GDM1 (cell line): Measurements from ENCODE around the gene ALDOA.
"Not testable (repeated sequence)": the region's sequence is repeated elsewhere in the genome, so short reads cannot be mapped to it uniquely, and the experiment has no call there.

Experiments used
- DNase-seq: peaks from one replicate; lab custom pipeline; 2025; lab: John Stamatoyannopoulos, UW

Gene ALDOA

DNA sequence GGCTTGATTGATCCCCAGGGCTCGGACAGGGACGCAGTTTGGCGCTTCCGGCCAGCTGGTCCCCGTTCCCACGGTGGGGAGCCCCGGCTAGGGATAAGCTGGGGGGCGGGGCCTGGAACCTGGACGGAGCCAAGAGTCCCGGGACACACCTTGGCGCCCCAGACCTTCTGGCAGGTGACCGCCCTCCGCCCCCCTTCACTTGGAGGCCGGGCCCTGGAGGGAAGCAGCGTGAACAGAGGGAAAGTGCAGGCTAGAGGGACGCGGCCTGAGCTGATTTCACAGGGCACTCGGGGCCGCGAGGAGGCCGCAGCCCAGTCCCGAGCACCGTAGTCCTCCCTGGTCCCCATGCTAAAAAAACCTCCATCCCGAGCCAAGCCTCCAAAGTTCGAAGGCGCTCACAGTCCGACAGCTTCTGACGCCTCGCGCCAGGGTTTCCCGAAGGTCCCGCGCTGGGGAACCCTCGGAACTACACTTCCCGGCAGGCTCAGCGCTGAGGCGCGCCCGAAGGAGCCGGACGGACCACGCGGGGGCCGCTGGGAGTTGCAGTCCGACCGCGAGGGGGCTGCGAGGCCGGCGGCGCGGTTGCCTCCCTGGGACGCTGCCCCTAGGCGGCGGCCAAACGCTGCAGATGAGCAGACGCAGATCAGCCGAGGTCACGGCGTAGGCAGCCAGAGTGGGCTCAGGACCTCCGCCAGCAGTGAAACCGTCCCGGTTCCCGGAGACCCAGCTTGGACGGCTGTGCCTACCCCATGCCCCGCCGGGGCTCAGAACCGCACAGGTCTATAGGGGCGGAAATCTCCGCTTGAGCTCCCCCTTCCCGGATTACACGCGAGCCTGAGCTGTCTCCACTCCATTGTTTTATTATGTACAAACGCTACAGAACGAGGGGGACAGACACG is 26.2 kb downstream of the ALDOA start, which contains the start of gene TBX6:
TBX6 (minus strand) TSS at position 451 of the 899 bp plus-strand sequence. CDS start 731 bp downstream, outside the sequence.
- DNase-seq: peak; percentile 94

- peak; percentile 93 for DNase-seq
Measured at GRCh38 chr16:30092373-30093010, 26.9 kb downstream of the ALDOA start.

DNA sequence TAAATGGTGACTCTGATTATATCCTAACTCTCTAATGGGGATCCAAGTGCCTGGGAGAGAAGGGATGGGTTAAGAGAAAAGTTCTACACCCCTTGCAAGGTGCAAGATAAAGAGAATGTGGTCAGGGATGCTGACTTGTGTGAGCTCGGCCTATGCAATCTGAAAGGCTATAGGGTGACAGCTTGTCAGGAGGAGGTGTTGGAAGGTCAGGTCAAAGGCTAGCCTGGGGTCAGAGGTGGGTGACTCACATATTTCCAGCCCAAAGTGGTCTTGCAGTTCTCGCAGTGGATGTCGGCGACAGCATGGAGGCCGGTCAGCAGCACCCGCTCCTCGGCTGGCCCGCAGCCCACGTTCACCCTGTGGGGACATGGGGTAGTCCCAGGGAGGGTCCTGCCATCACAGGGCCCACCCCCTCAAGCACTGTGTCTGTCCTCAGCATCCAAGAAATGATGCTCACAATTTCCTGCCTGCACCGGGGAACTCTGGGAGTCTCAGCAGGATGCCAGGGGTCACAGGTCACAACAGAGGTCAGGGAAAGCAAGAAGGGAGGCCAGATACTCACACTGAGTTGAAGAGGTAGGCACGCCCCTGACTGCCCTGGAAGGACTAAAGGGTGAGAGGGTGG is 29.1 kb downstream of the ALDOA start:
- no peak for DNase-seq

DNA sequence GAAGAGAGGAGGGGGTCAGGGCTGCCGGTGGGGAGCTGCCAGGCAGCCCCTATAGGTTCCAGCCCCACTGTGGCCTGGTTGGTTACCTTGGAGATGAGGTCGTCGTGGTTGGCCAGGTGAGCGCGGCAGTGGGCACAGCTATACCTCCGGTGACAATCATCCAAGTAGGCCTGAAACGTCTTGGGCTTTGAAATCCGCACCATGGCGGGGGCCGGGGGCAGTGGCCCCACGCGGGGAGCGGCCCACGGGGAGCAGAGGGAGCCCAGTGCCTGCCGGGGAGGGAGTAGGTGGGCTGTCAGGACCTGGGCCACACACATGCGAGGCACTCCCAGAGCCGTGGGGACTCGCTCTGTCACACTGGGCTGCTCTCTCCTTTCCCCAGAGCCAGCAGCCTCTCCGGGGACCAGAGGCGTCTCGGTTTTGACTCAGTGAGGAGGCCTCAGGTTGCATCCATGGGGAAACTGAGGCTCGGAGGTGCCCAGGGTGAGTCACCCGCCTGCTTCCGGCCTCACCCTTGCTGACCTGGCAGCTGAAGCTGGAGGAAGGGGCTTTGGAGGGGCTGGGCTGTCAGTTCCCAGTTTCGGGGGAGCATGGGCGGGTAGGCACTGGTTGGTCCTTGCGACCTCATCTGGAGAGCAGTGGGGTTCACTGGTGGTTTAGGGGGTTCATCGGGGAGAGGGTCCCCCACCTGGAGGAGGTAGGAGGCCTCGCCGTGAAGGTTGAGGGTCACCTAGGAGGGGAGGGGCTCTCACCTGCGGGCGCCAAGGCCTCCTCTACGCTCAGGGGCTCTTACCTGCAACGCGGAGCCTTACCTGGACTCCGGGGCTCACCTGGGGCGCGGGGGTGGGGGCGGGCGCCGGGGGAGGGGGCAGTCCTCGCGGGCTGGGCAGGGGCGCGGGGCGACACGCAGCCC is 29.9 kb downstream of the ALDOA start:
- DNase-seq: no peak

DNA sequence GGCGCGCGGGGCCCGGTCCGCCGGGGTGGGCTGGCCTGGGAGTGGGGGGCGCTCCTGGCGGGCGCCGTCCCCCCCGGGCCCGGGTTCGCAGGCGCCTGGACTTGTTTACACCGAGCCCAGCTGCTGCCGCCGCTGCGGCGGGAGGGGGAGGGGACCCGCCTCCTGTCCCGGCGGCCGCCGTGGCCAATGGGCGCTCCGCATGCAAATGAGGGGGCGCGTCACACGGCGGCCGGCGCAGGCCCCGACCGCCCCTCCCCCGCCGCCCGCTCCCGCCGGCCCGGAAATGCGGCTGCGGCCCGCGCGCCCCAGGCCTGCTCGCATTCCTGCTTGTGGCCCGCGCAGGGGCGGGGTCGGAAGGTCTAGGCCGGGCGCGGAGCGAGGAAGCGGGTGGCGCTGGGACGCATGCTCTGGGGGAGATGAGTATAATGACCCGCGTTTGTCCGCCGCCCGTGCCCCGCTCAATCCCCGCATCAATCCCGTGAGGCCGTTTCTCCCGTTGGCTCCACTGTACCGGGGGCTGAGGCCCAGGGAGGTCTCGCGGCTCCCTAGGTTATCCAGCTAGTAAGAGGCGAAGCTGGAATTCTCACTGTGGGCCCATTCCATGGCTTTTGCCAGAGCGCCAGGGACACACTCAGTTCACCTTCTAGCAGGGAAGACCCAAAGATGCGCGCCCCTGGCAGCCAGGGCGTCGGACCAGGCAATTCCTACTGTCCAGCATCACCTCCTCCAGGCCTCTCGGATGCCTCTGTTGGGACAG is 30.7 kb downstream of the ALDOA start, which contains the start of gene YPEL3:
YPEL3 (minus strand) TSS at position 109 of the 757 bp plus-strand sequence. CDS start 731 bp downstream, outside the sequence.
- peak; percentile 91 for DNase-seq

DNA sequence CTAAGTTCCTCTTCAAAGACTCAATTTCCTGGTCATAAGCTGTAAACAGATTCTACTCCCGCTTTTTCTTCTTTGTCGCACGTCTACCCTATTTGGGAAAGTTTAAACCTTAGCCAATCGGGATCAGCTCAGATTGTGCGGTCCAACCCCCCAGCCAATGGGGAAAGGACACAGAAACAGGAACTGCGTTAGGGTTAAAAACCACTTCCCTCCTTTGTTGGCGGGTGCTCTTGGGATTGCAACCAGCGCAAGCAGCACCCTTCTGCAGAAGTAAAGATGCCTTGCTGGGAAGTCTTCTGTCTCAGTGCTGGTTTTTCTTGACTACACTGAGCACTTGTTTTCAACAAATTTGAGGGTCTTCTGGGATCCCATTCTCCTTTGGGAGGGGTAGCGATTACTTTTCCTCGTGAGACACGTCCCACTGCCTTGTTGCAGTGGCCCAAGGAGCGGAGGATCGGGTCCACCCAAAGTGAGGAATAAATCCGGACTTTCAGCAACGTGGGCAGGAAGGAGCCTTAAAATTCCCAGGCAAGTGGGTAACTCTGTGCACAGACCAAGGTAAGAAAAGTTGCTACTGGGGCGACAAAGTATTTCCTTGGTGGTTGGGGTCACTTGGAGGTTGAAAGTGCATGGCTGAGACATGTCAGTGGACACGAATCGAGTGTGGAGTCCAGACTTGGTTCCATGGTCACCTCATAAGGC is 31.5 kb downstream of the ALDOA start:
- DNase-seq: peak; percentile 10

DNA sequence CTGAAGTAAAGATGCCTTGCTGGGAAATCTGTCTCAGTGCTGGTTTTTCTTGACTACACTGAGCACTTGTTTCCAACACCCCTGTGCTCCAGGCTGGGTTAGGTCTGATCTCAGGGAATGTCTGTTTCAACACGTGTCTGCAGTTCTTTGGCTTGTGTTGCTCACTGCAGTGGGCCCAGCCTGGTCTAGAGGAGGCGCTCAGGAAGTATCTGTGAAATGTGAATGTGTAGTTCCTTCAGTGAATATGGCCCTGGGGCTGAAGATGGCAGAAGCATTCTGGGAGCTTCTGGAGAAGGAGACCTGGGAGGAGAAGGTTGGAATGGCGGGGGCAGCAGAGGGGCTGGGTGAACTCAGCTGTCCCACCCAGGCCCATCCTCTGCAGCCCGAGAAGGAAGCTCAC is 38.5 kb downstream of the ALDOA start:
- no peak for DNase-seq

DNA sequence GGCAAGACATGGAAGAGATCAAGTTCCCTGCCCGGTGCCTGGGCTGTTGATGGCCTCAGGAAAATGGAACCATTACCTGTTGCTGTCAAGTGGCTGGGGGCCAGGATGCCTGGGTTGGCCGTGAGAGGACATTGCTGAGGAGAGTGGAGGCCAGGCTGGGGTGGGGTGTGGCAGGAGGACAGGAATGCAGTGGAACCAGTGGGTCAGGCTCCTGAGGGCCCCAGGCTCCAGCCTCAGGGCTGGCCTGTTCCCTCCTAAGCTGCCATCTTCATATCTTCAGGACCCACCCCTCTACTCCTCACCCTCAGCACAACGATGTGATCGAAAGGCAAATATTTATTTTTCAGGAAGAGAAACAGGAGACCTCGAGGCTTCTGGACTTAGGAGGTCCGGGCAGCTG is 38.9 kb downstream of the ALDOA start:
- DNase-seq: no peak

DNA sequence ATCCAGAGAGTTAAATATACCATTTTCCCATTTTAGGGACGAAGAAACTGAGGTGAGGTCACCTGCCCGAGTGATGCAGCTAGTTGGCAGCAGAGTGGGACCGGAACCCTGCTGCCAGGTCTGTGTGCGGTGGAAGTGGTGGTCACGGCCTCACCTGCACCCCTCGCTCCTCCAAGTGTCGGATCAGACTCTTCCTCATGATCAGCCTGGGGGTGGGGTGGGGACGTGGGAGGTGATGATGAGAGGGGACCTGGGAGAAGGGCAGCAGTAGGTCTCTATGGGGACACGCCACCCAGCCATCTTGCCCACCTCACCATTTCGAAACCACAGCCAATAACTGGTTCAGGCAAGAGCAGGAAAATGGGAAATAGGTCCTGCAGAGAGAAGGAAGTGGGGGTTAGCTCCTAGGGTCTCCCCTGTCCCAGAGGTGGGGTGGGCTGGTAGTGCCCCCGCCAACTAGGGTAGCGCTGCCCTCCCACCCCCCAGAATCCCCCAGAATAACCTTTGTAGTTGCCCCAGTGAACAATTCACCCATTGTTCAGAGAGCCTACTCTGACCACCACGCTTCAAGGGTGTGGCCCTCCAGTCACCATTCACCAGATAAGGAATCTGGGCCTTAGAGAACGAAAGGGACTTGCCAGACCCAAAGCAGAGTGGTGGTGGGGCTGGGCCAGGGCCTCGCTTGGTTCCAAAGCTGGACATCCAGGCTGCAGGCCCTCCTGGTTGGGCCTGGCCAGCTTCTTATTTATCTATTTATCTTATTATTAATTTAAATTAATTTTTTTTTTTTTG is 42.7 kb downstream of the ALDOA start:
- DNase-seq: no peak

DNA sequence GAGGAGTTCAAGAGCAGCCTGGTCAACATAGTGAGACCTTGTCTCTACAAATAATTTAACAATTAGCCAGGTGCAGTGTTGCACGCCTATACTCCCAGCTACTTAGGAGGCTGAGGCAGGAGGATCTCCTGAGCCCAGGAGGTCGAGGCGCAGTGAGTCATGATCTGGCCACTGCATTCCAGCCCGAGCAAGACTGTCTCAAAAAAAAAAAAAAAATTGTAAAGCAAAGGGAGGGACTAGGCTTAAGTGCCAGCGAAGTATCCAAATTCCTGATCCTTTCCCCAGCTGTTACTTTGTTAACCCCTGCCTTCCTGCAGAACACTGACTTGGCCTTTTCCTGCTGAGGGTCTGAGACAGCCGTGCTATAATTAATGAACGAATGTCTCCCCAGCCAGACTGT is 45.1 kb downstream of the ALDOA start:
- DNase-seq: no peak

- DNase-seq: peak; percentile 24
Measured at GRCh38 chr16:30112197-30113030, 46.9 kb downstream of the ALDOA start.

GRCh38 chr16:30113031-30113710 is 47.6 kb downstream of the ALDOA start, which contains the start of gene GDPD3:
Gene GDPD3 (minus strand): TSS chr16:30113537. CDS start chr16:30113478, 59 bp downstream.
- no peak for DNase-seq

- DNase-seq: no peak
Measured at GRCh38 chr16:30113711-30114333, 48.3 kb downstream of the ALDOA start.

- DNase-seq: no peak
Measured at GRCh38 chr16:30114411-30114810, 48.9 kb downstream of the ALDOA start.

- DNase-seq: not testable (repeated sequence)
Measured at GRCh38 chr16:30114833-30115232, 49.3 kb downstream of the ALDOA start.

GRCh38 chr16:30115238-30115637 is 49.7 kb downstream of the ALDOA start:
- no peak for DNase-seq
